Measurements from ENCODE around the gene PUS1.
A peak's percentile ranks its signal among the peaks of the same experiment; 100 is the strongest.

Gene PUS1

DNA sequence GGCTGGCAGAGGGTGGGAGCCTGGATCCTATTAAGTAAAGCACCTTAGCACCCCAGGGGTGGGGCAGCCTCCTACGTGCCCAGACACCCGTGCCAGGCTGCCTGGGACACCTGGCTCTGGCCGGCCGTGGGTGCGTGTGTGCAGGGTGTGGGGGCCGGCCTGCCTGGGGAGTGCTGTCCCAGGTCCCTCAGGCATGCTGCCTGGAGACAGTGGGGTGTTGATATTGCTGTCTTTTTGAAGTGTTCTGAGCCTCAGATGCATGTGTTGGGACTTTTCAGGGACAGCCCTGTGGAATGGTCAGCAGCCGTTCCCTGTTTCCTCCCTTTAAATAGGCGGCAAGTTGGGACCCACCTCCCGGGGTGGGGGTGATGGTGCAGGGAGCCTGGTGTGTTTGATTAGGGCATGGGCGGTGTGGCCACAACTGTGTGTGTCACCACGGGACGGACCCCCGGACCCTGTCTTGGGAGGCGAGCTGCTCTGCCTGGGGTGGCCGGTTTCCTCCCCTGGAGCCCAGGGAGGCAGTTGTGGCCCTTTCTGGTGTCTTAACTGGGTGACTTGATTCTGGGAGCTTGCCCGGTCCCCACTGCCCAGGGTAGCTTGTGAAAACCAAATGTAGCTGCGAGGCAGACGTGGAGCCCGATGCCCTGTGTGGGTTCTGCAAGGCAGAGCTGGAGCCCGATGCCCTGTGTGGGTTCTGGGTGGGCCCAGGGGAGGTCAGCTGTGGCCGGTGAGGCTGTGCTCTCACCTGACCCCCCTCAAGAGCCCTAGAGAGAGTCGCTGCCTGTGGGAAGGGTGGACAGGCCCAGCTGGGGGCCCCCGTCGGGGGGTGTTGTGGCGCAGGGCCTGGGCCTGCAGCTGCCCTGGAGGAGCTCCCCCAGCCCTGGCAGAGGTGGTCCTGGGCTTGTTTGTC, 26.5 kb upstream of the PUS1 start:
- no peak for DNase-seq (ENCODE audit: low spot score)

DNA sequence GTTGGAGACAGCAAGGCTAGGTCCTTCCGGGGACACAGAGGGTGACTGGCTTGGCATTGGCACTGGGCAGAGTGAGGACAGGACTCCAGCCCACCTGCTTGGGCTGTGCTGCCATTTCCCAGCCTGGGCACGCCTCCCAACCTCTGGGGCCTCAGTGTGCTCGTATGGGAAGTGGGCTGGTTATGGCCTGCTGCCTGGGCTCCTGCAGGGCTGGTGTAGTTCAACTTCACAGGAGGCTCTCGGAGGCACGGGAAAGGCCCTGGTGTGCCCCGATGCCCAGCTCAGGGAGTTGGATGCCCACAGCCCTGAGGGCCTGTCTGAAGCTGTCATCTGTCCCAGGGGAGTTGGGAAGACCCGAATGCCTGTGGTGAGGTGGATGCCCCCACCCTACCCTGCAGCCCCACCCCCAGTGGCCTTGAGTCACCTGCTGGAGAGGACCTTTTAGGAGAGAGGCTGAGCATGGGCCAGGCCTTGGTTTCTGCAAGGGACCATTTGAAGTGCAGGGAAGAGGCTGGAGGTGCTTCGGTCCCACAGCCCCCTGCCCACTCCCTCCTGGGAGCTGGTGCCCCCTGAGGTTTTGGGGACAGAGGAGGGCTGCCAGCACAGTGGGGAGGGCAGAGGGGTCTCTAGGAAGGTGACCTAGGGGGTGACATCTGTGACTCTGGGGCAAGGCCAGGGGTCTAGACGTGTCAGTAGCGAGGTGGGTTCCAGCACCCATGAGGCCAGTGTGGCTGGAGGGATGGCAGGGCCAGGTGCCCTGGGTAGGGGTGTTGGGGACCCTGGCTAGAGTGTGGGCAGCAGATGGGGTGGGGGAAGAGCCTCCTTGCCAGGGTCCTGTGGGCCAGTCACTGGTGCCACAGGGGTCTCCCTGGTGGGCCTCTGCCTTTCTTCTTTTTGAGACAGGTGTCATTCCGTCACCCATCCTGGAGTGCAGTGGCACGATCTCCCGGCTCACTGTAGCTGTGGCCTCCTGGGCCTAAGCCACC, 25.5 kb upstream of the PUS1 start:
- DNase-seq (ENCODE audit: low spot score) = no peak

DNA sequence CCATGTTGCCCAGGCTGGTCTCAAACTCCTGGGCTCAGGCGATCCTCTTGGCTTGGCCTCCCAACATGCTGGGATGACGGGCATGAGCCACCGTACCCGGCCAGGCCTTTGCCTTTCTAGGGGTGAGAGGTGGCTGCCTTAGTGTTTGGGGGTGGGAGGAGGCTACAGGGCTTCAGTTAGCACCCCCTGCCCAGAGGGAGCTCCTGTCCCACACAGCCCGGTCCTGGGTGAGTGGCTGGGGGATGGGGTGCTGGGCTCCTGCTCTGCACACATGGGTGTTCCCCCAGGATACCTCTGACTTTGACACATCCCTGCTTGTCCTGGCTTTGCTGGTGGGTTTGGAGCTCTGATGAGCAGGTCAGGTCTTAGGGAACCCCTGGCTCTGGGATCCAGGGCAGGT, 24.7 kb upstream of the PUS1 start:
- DNase-seq (ENCODE audit: low spot score) = no peak

- DNase-seq (ENCODE audit: low spot score) = no peak
Observed at GRCh38 chr12:131905081-131905629, 23.9 kb upstream of the PUS1 start.

DNA sequence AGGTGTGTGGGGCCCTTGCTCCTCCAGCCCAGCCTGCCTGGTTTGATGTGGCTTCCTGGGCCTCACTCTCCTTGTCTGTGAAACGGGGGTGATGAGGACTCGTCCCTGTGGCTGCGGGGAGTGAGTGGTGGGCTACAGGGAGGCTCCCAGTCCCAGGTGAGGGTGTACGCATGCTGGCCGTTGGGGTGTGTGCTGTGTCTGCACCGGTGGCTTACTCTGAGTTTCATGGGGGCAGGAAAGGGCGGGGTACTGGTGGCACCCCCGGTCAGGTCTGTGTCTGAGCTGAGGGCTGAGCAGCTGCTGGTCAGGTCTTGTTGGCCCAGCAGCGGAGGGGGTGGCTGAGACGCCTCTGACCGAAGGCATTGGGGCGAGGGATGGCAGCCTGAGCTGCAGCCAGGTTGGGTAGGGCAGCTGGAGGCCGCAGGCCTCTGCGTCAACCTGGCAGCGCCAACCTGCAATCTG, 23.4 kb upstream of the PUS1 start:
- no peak for DNase-seq (ENCODE audit: low spot score)

GRCh38 chr12:131907379-131908091, 21.5 kb upstream of the PUS1 start:
- no peak for DNase-seq (ENCODE audit: low spot score)

- DNase-seq (ENCODE audit: low spot score) = no peak
Observed at GRCh38 chr12:131908092-131909080, 20.7 kb upstream of the PUS1 start.

- DNase-seq (ENCODE audit: low spot score) = no peak
Observed at GRCh38 chr12:131909081-131909751, 19.9 kb upstream of the PUS1 start.

DNA sequence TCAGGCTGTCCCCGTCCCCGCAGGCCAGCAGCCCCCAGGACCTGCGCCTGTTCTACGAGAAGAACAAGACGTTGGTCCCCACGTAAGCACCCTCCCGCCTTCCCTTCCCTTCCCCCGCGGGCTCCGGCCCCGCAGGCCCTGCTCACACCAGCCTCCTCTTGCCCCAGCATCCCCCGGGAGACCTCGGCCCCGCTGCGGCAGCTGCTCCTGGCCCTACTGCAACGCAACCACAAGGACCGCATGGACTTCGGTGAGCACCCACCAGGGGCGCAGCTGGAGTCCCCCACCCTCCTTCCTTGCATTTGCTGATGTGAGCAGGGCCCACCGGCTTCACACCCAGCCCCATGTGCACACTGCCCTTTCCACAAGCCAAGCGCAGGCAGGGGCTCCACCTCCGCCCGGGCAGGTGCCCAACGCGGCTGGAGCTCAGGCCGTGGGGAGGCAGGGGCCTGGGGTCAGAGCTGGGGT, 19.3 kb upstream of the PUS1 start:
- no peak for DNase-seq (ENCODE audit: low spot score)

- DNase-seq (ENCODE audit: low spot score) = no peak
Observed at GRCh38 chr12:131910302-131911027, 18.6 kb upstream of the PUS1 start.

- no peak for DNase-seq (ENCODE audit: low spot score)
Observed at GRCh38 chr12:131911028-131911650, 17.9 kb upstream of the PUS1 start.

DNA sequence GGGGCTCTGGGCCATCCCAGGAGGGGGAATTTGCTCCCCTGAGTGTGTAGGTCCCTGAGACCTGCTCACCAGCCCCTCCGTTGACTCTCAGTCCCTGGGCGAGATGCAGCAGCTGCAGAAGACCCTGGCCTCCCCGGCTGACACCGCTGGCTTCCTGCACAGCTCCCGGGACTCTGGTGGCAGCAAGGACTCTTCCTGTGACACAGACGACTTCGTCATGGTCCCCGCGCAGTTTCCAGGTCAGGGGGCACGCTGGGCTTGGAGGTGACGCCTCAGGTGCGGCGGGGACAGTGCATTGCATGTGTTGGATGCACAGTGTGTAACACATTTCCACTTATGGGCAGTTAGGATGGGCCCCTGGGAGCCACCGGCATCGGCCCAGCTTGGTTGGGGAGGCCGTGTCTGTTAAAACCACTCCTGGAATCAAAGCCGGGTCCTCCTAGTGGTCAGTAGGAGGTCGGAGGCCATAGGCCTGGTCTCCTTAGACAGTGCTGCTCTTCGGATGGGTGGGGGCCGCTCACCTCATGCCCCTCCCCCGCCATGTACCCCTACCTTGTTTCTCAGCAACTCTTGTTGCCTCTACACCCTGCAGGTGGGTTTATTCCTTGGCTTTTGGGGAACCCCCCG, 17.1 kb upstream of the PUS1 start:
- no peak for DNase-seq (ENCODE audit: low spot score)

DNA sequence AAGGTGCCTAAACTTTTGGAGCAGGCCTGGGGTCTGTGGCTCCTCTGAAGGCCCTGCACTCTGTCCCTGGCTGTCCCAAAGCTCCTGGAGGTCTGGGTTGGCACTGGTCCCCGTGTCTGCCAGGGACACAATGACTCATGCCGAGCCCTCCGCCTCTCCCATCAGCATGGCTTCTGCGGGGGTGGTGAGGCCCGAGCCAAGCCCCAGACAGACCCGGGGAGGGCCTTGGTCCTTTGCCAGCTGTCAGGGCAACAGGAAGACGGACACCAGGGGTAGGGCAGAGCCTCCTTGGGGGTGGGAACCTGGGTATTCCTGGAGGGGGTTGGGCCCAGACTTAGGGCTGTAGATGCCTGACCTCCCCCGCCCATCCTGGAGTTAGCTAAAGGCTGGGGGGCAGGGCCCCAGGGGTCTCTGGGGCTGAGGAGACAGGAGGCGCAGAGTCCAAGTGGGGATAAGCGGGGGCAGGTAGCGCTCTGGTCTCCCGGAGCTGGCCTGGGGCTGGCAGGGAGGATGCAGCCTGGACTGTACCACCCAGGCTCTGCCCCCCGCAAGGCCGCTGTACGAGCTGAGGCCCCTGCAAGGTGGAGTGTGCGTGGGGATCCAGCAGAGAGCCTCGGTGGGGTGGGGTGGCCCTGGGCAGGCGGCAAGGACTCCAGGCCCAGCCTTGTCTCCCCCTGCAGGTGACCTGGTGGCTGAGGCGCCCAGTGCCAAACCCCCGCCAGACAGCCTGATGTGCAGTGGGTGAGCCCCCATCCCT, 16.4 kb upstream of the PUS1 start:
- DNase-seq (ENCODE audit: low spot score) = peak; percentile 98

DNA sequence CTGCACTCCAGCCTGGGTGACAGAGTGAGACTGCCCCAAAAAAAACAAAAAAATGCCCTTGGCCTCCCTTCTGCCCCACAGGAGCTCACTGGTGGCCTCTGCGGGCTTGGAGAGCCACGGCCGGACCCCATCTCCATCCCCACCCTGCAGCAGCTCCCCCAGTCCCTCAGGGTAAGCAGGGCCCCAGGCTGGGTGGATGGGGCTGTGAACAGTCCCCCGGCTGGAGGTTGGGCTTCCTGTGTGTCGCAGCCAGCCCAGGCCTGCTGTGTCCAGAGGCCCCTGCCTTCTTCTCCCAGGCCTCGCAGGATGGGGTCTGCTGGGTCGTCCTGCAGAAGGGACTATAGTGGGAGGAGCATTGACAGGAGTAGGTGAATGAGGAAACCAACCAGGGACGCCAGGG, 15.4 kb upstream of the PUS1 start:
- DNase-seq (ENCODE audit: low spot score) = no peak

- no peak for DNase-seq (ENCODE audit: low spot score)
Observed at GRCh38 chr12:131914179-131914702, 14.8 kb upstream of the PUS1 start.

DNA sequence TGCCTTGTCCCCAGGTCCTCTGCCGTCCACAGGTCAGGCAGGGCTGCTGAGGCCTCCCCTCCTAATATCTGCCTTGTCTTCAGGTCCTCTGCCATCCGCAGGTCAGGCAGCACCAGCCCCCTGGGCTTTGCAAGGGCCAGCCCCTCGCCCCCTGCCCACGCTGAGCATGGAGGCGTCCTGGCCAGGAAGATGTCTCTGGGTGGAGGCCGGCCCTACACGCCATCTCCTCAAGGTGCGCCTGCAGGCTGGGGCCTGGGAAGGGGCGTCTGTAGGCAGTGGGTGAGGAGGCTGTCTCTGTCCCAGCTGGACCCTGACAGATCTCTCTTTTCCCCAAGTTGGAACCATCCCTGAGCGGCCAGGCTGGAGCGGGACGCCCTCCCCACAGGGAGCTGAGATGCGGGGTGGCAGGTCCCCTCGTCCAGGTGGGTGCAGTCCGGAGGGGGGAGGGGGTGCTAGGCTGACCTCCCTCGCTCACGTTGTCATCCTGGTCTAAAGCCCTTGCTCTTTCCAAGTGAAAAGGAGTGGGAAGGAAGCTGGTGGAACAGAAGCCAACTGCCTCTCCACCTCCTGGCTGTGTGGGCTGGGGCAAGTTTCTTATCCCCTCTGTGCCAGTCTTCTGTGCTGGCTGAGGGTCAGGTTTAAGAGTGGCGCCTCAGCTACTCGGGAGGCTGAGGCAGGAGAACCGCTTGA, 13.9 kb upstream of the PUS1 start:
- no peak for DNase-seq (ENCODE audit: low spot score)

GRCh38 chr12:131915823-131916222, 13.3 kb upstream of the PUS1 start:
- no peak for DNase-seq (ENCODE audit: low spot score)
